KMS-11 (cell line): Measurements from ENCODE around the gene SRGAP1.

Source experiments
- H2AFZ ChIP-seq: fragments of 200-600 bp; sonication (generic); 2 replicates; pipeline ENCODE4 v1.6.1; 2016; ENCODE audit warnings: antibody characterized with exemption, mixed run types, low read depth
- H3K27ac ChIP-seq: fragments of 200-600 bp; sonication (generic); 2 replicates; pipeline ENCODE4 v1.6.1; 2016; ENCODE audit warnings: mild to moderate bottlenecking, mixed run types
- H3K27me3 ChIP-seq: fragments of 200-600 bp; sonication (generic); 2 replicates; pipeline ENCODE4 v1.6.1; 2017; ENCODE audit warnings: mild to moderate bottlenecking, low read depth, mixed run types, moderate library complexity; ENCODE audit not compliant: insufficient read depth
- H3K36me3 ChIP-seq: fragments of 200-600 bp; sonication (generic); 2 replicates; pipeline ENCODE4 v1.6.1; 2017; ENCODE audit warnings: mild to moderate bottlenecking, mixed run types; ENCODE audit not compliant: insufficient read depth
- H3K4me1 ChIP-seq: fragments of 200-600 bp; sonication (generic); 2 replicates; pipeline ENCODE4 v1.6.1; 2016; ENCODE audit warnings: mild to moderate bottlenecking, low read depth, mixed run types; ENCODE audit not compliant: poor library complexity, severe bottlenecking
- H3K4me2 ChIP-seq: fragments of 200-600 bp; sonication (generic); 2 replicates; pipeline ENCODE4 v1.7.0; 2016; ENCODE audit warnings: mild to moderate bottlenecking, mixed run types
- H3K4me3 ChIP-seq: fragments of 200-600 bp; sonication (generic); IDR thresholded peaks from 2 replicates; pipeline ENCODE4 v1.6.1; 2017; ENCODE audit warnings: low read depth, low read length, mixed read lengths; ENCODE audit not compliant: insufficient read depth
- H3K79me2 ChIP-seq: fragments of 200-600 bp; sonication (generic); 2 replicates; pipeline ENCODE4 v1.6.1; 2016; ENCODE audit warnings: low read depth, mixed run types; ENCODE audit not compliant: insufficient read depth
- H3K9ac ChIP-seq: fragments of 200-600 bp; sonication (generic); 2 replicates; pipeline ENCODE4 v1.6.1; 2016; ENCODE audit warnings: mild to moderate bottlenecking, mixed run types
- H4K20me1 ChIP-seq: fragments of 200-600 bp; sonication (generic); 2 replicates; pipeline ENCODE4 v1.6.1; 2016; ENCODE audit warnings: mild to moderate bottlenecking, mixed run types; ENCODE audit not compliant: insufficient read depth
- TF ChIP-seq, protein P1 (sequence below): fragments of 200-600 bp; sonication (generic); conservative IDR thresholded peaks from 2 replicates; pipeline ENCODE4 v1.6.1; 2017; ENCODE audit warnings: low read depth, mild to moderate bottlenecking, antibody characterized with exemption, low read length, moderate library complexity, mixed read lengths

Gene SRGAP1

DNA sequence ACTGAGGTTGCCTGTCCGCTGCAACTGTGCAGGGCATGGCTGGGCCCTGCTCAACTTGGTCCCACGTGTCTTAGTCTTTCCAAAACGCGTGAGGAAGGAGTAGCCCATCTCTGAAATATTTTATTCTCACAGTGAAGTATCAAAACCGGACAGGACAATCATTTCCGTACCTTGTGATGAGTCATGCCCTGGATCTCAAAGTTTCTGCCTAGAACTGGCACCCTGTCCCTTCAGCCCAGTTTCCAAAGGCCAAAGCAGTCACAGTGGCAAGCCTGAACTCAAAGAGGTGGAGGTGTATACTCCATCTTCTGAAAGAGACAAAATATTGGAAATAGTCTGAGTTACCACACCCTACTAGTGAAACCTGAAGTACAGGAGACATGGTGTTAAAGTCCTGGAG, 28.5 kb upstream of the SRGAP1 start:
- Histone ChIP-seq H3K4me2 (no peak overlapping the region), H3K4me3 (no peak overlapping the region), H3K4me1 (peaks cover 31% of the 10 kb centered on the region), H3K27me3 (no peaks in the 10 kb centered on the region), H3K79me2 (no peaks in the 10 kb centered on the region), H2AFZ (no peak overlapping the region), H3K27ac (no peak overlapping the region), H3K9ac (no peak overlapping the region), H3K36me3 (no peaks in the 10 kb centered on the region), H4K20me1 (no peaks in the 10 kb centered on the region)
- TF ChIP-seq, protein P1, sequence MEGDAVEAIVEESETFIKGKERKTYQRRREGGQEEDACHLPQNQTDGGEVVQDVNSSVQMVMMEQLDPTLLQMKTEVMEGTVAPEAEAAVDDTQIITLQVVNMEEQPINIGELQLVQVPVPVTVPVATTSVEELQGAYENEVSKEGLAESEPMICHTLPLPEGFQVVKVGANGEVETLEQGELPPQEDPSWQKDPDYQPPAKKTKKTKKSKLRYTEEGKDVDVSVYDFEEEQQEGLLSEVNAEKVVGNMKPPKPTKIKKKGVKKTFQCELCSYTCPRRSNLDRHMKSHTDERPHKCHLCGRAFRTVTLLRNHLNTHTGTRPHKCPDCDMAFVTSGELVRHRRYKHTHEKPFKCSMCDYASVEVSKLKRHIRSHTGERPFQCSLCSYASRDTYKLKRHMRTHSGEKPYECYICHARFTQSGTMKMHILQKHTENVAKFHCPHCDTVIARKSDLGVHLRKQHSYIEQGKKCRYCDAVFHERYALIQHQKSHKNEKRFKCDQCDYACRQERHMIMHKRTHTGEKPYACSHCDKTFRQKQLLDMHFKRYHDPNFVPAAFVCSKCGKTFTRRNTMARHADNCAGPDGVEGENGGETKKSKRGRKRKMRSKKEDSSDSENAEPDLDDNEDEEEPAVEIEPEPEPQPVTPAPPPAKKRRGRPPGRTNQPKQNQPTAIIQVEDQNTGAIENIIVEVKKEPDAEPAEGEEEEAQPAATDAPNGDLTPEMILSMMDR = no peak

DNA sequence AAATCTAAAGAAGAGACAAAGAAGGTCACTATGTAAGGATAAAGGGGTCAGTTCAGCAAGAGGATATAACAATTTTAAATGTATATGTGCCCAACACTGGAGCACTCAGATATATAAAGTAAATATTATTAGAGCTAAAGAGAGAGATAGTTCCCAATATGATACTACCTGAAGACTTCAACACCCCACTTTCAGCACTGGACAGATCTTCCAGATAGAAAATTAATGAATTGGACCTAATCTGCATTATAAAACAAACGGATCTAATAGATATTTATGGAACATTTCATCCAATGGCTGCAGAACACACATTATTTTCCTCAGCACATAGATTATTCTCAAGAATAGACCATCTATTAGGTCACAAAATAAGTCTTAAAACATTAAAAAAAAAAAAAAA, 24.1 kb upstream of the SRGAP1 start:
- Histone ChIP-seq H3K36me3 (no peaks in the 10 kb centered on the region), H3K4me2 (no peak overlapping the region), H3K79me2 (no peaks in the 10 kb centered on the region), H3K4me1 (peaks cover 8% of the 10 kb centered on the region), H3K9ac (no peak overlapping the region), H3K27me3 (no peaks in the 10 kb centered on the region), H3K27ac (no peak overlapping the region), H2AFZ (no peak overlapping the region), H3K4me3 (no peak overlapping the region), H4K20me1 (no peaks in the 10 kb centered on the region)
- TF ChIP-seq, protein P1 = no peak

DNA sequence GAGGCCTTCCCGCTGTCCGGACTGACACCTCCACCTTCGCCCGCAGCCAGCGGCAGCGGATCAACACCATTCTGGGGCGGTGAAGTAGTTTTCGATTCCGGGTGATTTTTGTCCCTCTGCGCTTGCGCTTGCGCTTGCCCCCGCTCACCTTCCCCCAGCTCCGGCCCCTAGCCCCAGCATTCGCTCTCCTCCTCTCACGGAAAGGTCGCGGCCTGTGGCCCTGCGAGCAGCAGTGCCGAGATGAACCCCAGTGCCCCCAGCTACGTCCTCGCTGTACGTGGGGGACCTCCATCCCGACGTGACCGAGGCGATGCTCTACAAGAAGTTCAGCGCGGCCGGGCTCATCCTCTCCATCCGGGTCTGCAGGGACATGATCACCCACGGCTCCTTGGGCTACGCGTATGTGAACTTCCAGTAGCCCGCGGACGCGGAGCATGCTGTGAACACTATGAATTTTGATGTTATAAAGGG, 22.7 kb upstream of the SRGAP1 start:
- Histone ChIP-seq H3K4me3 (no peak overlapping the region), H3K79me2 (no peaks in the 10 kb centered on the region), H3K4me2 (no peak overlapping the region), H4K20me1 (no peaks in the 10 kb centered on the region), H3K36me3 (no peaks in the 10 kb centered on the region), H3K27me3 (no peaks in the 10 kb centered on the region), H3K9ac (no peak overlapping the region), H3K27ac (no peak overlapping the region), H3K4me1 (peaks cover 7% of the 10 kb centered on the region), H2AFZ (no peak overlapping the region)
- TF ChIP-seq, protein P1 = no peak

DNA sequence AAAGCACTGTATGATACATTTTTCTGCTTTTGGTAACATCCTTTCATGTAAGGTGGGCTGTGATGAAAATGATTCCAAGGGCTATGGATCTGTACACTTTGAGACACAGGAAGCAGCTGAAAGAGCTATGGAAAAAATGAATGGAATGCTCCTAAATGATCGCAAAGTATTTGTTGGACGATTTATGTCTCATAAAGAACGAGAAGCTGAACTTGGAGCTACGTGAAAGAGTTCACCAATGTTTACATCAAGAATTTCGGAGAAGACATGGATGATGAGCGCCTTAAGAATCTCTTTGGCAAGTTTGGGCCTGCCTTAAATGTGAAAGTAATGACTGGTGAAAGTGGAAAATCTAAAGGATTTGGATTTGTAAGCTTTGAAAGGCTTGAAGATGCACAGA, 22.1 kb upstream of the SRGAP1 start:
- no peak overlapping the region for H3K4me2 ChIP-seq
- TF ChIP-seq, protein P1 = no peak
- no peaks in the 10 kb centered on the region for H3K36me3 ChIP-seq
- no peak overlapping the region for H2AFZ ChIP-seq
- no peak overlapping the region for H3K4me3 ChIP-seq
- no peak overlapping the region for H3K9ac ChIP-seq
- no peaks in the 10 kb centered on the region for H4K20me1 ChIP-seq
- no peaks in the 10 kb centered on the region for H3K79me2 ChIP-seq
- H3K27ac ChIP-seq = no peak overlapping the region
- H3K27me3 ChIP-seq = no peaks in the 10 kb centered on the region
- peaks cover 7% of the 10 kb centered on the region for H3K4me1 ChIP-seq

DNA sequence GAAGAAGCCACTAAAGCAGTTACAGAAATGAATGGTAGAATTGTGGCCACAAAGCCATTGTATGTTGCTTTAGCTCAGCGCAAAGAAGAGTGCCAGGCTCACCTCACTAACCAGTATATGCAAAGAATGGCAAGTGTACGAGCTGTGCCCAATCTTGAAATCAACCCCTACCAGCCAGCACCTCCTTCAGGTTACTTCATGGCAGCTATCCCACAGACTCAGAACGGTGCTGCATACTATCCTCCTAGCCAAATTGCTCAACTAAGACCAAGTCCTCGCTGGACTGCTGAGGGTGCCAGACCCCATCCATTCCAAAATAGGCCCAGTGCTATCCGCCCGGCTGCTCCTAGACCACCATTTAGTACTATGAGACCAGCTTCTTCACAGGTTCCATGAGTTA, 21.5 kb upstream of the SRGAP1 start:
- H4K20me1 ChIP-seq = no peaks in the 10 kb centered on the region
- H2AFZ ChIP-seq = no peak overlapping the region
- H3K9ac ChIP-seq = no peak overlapping the region
- H3K4me1 ChIP-seq = peaks cover 7% of the 10 kb centered on the region
- H3K27me3 ChIP-seq = no peaks in the 10 kb centered on the region
- TF ChIP-seq, protein P1 = no peak
- H3K4me3 ChIP-seq = no peak overlapping the region
- H3K36me3 ChIP-seq = no peaks in the 10 kb centered on the region
- H3K4me2 ChIP-seq = no peak overlapping the region
- no peaks in the 10 kb centered on the region for H3K79me2 ChIP-seq
- H3K27ac ChIP-seq = no peak overlapping the region
